ENCODE data around the gene URI1. TPM values are rescaled to one million over a fixed set of nuclear protein-coding genes. Genes with fewer than 3 reads are reported as not detected.

URI1 gene
- polyA plus RNA-seq, 1 donor: 62.6 TPM

GRCh38 chr19:30063650-30064347, 121.8 kb downstream of the URI1 start:
- Histone ChIP-seq H3K4me3 (ENCODE audit: low read length) (no peak overlapping the region), H3K36me3 (ENCODE audit: control insufficient read depth, insufficient read depth, low read length) (no peaks in the 10 kb centered on the region), H3K27ac (ENCODE audit: low read length) (no peak overlapping the region), H3K27me3 (ENCODE audit: control insufficient read depth, insufficient read depth, low read length) (peaks cover 9% of the 10 kb centered on the region), H3K4me1 (ENCODE audit: control insufficient read depth, insufficient read depth, low read length) (no peaks in the 10 kb centered on the region), H3K9me3 (ENCODE audit: control insufficient read depth, low read depth, low read length) (no peaks in the 10 kb centered on the region)
- no peak for DNase-seq
- WGBS (ENCODE audit: insufficient coverage, low lambda C conversion rate): no CpG with 5 or more reads among the region's 13 CpGs

DNA sequence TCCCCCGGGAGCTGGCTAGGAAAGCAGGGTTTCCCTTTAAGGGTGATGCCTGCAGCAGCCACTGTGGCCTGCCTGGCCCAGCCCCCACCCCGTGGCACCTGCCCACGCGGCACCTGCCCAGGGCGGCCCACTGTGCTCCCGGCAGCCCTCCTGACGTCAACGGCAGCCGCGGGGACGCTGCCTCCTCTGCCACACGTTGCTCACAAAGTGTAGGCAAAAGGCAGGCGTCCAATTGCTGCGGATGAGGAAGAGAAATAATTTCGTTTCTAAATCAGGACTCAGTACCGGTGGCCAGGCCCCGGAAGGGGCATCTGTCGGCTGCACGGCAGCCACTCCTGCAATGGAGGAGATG, 122.3 kb downstream of the URI1 start:
- no CpG with 5 or more reads among the region's 19 CpGs for WGBS (ENCODE audit: insufficient coverage, low lambda C conversion rate)
- Histone ChIP-seq H3K27me3 (ENCODE audit: control insufficient read depth, insufficient read depth, low read length) (peaks cover 7% of the 10 kb centered on the region), H3K4me1 (ENCODE audit: control insufficient read depth, insufficient read depth, low read length) (no peaks in the 10 kb centered on the region), H3K27ac (ENCODE audit: low read length) (no peak overlapping the region), H3K9me3 (ENCODE audit: control insufficient read depth, low read depth, low read length) (no peaks in the 10 kb centered on the region), H3K4me3 (ENCODE audit: low read length) (no peak overlapping the region), H3K36me3 (ENCODE audit: control insufficient read depth, insufficient read depth, low read length) (no peaks in the 10 kb centered on the region)
- DNase-seq: no peak

GRCh38 chr19:30064771-30065494, 122.9 kb downstream of the URI1 start:
- no peak overlapping the region for H3K27ac ChIP-seq (ENCODE audit: low read length)
- H3K27me3 ChIP-seq (ENCODE audit: control insufficient read depth, insufficient read depth, low read length): peaks cover 6% of the 10 kb centered on the region
- WGBS (ENCODE audit: insufficient coverage, low lambda C conversion rate): no CpG with 5 or more reads among the region's 16 CpGs
- H3K9me3 ChIP-seq (ENCODE audit: control insufficient read depth, low read depth, low read length): no peaks in the 10 kb centered on the region
- H3K4me3 ChIP-seq (ENCODE audit: low read length): no peak overlapping the region
- no peaks in the 10 kb centered on the region for H3K36me3 ChIP-seq (ENCODE audit: control insufficient read depth, insufficient read depth, low read length)
- H3K4me1 ChIP-seq (ENCODE audit: control insufficient read depth, insufficient read depth, low read length): no peaks in the 10 kb centered on the region
- no peak for DNase-seq

DNA sequence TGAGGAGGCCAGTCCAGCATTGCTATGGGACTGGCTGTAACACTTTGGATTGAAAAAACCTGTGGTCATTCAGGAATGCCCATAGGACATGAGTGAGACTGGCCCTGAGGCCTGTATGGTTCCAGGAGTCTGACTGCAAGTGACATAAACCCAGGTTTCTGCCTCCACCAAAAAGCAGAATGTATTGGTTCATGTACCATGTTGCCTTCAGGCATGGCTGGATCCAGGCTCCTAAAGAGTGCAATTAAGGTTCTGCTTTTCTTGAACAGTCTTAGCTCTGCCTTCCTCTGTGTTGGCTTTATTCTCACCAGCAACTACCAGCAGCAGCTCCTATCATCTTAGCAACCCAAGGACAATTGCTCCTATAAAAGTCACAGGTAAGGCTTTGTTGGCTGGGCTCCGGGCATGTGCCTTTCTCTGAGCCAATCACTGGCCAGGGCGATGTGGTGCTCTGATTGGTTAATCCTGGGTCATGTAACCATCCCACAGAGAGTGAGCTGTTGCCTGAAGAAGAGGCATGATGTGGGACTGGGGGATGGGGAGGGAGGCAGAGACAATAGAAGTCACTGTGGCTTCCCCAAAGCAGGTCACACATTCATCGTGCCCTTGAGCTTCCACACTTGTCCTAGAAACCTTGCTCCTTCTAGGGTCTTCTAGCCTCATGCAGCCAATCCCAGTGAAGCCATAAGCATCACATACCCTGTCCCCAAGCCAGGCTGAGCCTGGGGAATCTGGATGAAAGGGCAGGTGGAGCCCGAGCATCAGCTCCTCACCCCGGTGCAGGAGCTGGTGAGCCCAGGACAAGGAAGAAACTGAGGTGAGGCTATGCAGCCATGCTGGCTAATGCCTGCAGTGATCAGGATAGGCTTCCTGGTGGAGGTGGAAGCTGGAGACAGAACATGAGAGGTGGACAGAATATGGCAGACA, 123.9 kb downstream of the URI1 start:
- no CpG with 5 or more reads among the region's 5 CpGs for WGBS (ENCODE audit: insufficient coverage, low lambda C conversion rate)
- Histone ChIP-seq H3K36me3 (ENCODE audit: control insufficient read depth, insufficient read depth, low read length) (no peaks in the 10 kb centered on the region), H3K4me3 (ENCODE audit: low read length) (no peak overlapping the region), H3K27ac (ENCODE audit: low read length) (no peak overlapping the region), H3K9me3 (ENCODE audit: control insufficient read depth, low read depth, low read length) (no peaks in the 10 kb centered on the region), H3K27me3 (ENCODE audit: control insufficient read depth, insufficient read depth, low read length) (peaks cover 6% of the 10 kb centered on the region), H3K4me1 (ENCODE audit: control insufficient read depth, insufficient read depth, low read length) (no peaks in the 10 kb centered on the region)
- no peak for DNase-seq

Other genes with a start within 250 kb of the URI1 start
- 26.5 TPM for gene C19orf12, start 227.0 kb upstream of the URI1 start, polyA plus RNA-seq
- gene CCNE1, start 130.2 kb upstream of the URI1 start, polyA plus RNA-seq: 6.4 TPM

Measured in large intestine (tissue), 3 donors.